ENCODE data around the gene PALMD.

PALMD gene

DNA sequence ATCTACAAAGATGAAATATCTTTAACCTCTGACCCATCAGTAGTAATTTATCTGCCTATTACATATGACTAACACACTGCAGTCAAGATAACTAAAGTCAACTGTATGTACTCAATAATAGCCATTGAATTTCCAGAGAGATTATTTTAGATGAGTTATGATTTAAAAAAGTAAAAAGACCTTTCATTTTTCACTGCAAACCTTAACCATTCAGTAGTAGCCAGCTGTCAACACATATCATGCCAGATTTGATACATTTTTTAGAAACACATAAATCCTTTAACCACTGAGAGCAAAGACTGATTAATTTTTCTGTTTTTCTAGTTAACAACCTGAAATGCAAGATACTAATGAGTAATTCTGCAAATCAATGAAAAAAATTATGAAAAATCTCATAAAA, 31.0 kb downstream of the PALMD start:
- Histone ChIP-seq H3K27ac (no peak overlapping the region), H3K9me3 (no peaks in the 10 kb centered on the region), H3K4me1 (peaks cover 0 to 8% (median 0%) of the 10 kb centered on the region in 4 donors), H3K27me3 (no peaks in the 10 kb centered on the region), H3K36me3 (no peaks in the 10 kb centered on the region), H3K4me3 (no peak overlapping the region)
- TF ChIP-seq, protein P1, sequence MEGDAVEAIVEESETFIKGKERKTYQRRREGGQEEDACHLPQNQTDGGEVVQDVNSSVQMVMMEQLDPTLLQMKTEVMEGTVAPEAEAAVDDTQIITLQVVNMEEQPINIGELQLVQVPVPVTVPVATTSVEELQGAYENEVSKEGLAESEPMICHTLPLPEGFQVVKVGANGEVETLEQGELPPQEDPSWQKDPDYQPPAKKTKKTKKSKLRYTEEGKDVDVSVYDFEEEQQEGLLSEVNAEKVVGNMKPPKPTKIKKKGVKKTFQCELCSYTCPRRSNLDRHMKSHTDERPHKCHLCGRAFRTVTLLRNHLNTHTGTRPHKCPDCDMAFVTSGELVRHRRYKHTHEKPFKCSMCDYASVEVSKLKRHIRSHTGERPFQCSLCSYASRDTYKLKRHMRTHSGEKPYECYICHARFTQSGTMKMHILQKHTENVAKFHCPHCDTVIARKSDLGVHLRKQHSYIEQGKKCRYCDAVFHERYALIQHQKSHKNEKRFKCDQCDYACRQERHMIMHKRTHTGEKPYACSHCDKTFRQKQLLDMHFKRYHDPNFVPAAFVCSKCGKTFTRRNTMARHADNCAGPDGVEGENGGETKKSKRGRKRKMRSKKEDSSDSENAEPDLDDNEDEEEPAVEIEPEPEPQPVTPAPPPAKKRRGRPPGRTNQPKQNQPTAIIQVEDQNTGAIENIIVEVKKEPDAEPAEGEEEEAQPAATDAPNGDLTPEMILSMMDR (IDR thresholded peaks at IDR 0.05), result no peak
- no peak for DNase-seq
- intact Hi-C loops (cut with DNase I; ENCODE audit: low total_unique reads), result no loop called here

DNA sequence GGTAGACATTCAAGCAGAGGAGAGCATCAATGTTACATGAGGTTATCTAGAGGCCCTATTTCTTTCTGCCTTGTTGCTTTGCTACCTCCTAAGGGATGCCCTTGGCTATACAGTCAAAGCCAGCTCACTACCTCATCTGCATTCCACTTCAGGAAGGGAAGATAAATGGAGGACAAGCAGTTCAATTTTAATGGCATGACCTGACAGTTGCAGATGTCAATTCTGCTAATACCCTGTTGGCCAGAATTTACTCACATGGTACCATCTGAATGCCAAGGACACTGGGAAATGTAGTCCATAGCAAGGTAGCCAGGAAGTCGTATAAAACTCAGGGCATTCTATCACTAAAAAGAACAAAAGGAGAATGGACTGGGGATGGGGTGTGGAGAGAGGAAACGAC, 31.5 kb downstream of the PALMD start:
- no peaks in the 10 kb centered on the region for H3K27me3 ChIP-seq
- H3K9me3 ChIP-seq, result no peaks in the 10 kb centered on the region
- H3K27ac ChIP-seq, result no peak overlapping the region
- DNase-seq, result no peak
- intact Hi-C loops (cut with DNase I; ENCODE audit: low total_unique reads), result no loop called here
- H3K4me1 ChIP-seq, result peaks cover 0 to 4% (median 0%) of the 10 kb centered on the region in 4 donors
- TF ChIP-seq, protein P1 (IDR thresholded peaks at IDR 0.05), result no peak
- no peaks in the 10 kb centered on the region for H3K36me3 ChIP-seq
- H3K4me3 ChIP-seq, result no peak overlapping the region

DNA sequence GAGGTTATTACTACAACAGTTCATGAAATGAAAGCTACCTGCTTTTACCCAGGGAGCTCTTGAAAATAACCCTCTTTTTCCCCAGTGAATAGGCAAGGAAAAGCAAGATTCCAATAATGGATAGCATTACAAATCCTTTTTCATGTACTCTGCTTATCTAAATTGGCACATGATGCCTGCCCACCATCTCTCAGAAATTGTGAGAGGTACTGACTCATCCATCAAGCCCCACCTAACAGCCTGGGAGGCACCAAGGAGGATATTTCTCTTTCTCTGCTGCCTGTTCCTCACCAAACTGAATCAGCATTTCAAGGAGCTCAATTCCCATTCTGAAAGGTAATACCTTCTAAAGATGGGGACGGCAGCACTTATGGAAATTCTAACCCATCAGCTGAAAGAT, 34.4 kb downstream of the PALMD start:
- no peak overlapping the region for H3K27ac ChIP-seq
- TF ChIP-seq, protein P1 (IDR thresholded peaks at IDR 0.05), result no peak
- peaks cover 0 to 3% (median 1%) of the 10 kb centered on the region in 4 donors for H3K4me1 ChIP-seq
- H3K27me3 ChIP-seq, result no peaks in the 10 kb centered on the region
- no peaks in the 10 kb centered on the region for H3K36me3 ChIP-seq
- H3K4me3 ChIP-seq, result no peak overlapping the region
- H3K9me3 ChIP-seq, result no peaks in the 10 kb centered on the region
- intact Hi-C loops (cut with DNase I; ENCODE audit: low total_unique reads), result no loop called here
- no peak for DNase-seq

DNA sequence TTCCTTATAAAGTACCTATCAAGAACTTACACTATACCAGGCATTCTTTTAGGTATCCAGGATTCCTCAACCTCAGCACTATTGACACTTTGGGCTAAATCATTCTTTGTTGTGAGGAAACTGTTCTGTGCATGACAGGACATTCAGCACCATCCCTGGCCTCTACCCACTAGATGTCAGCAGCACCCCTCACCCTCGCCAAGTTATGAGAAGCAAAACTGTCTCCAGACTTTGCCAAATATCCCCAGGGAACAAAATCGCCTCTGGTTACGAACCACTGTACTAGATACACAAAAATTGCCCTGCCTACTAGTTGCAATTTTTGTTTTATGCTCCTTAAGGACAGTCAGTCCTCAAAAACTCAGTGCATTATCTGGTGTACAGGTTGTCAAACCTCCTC, 35.7 kb downstream of the PALMD start:
- no peaks in the 10 kb centered on the region for H3K36me3 ChIP-seq
- intact Hi-C loops (cut with DNase I; ENCODE audit: low total_unique reads), result no loop called here
- H3K4me3 ChIP-seq, result no peak overlapping the region
- peaks cover 0 to 10% (median 4%) of the 10 kb centered on the region in 4 donors for H3K4me1 ChIP-seq
- no peaks in the 10 kb centered on the region for H3K27me3 ChIP-seq
- TF ChIP-seq, protein P1 (IDR thresholded peaks at IDR 0.05), result no peak
- H3K27ac ChIP-seq, result no peak overlapping the region
- no peaks in the 10 kb centered on the region for H3K9me3 ChIP-seq
- DNase-seq, result no peak

DNA sequence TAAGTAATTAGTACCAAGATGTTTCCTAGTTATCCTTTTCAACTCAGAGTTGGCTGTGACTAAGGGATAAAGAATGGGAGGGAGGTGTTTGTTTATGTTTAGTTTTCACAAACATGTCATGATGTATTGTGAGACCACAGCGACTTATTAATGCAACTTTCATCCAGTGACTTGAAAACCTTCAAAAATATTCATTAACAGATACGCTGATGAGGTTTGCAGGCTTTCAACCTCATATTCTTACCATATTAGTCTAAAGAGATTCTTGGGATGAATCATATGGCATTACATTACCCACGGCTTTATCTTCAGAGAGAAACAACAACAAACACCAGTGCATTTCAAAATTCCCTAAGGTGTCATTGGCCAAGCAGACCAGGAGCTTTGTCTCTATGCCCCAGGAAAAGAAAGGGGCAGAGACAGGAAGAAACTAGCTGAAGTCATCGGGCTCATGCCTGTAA, 36.4 kb downstream of the PALMD start:
- Histone ChIP-seq H3K27me3 (no peaks in the 10 kb centered on the region), H3K9me3 (no peaks in the 10 kb centered on the region), H3K4me1 (peaks cover 0 to 10% (median 4%) of the 10 kb centered on the region in 4 donors), H3K27ac (no peak overlapping the region), H3K36me3 (no peaks in the 10 kb centered on the region), H3K4me3 (no peak overlapping the region)
- TF ChIP-seq, protein P1 (IDR thresholded peaks at IDR 0.05), result no peak
- intact Hi-C loops (cut with DNase I; ENCODE audit: low total_unique reads), result no loop called here
- DNase-seq, result no peak

All from tibial artery (tissue), 4 donors.